ENCODE data around the gene ADRM1. TPM values are rescaled to one million over a fixed set of nuclear protein-coding genes. Genes with fewer than 3 reads are reported as not detected.

Gene ADRM1
- total RNA-seq, 1 donor from 2014 or later = 97.9 TPM

DNA sequence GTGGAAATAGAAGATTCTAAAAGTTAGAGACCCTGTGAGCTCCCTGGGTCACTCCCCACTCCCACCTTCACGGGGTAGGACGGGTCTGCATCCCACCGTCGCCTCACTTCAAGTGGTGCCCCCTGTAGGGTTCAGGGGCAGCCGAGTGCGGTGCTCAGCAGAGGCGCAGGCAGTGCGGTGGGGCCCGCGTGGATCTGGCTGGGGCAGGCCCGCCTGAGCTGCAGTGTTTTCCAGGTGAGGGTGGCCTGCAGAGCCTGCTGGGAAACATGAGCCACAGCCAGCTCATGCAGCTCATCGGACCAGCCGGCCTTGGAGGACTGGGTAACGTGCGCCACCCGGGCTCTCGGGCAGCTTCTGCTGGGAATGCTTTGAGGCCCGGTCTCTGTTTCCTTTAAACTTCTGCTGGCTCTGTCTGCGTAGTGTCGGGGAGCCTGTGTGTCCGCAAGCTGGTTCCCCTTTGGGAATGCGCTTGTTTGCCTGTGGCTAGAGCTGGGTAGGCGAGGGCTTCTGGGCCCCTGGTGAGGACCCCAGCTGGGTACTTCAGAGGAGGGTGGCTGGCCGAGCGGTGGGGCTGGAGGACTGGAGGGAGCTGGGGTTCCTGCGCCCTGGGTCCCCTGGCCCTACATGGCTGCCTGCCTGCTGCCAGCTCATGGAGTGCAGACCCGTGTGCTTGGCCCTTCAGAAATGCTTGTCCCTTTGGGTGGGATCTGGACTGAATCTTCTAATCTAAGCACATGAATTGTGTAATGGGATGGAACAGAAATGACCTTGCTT lies 3.8 kb downstream of the ADRM1 start:
- Mint-ChIP-seq H3K27me3 (no peaks in the 10 kb centered on the region), H3K4me1 (peaks cover 26% of the 10 kb centered on the region), H3K9me3 (no peaks in the 10 kb centered on the region), H3K36me3 (ENCODE audit: low read depth) (peaks cover 49% of the 10 kb centered on the region), H3K27ac (no peak overlapping the region), H3K4me3 (no peak overlapping the region)
- ATAC-seq (ENCODE audit: low read depth) (no peak), DNase-seq (no peak)
- TF ChIP-seq, protein P1, sequence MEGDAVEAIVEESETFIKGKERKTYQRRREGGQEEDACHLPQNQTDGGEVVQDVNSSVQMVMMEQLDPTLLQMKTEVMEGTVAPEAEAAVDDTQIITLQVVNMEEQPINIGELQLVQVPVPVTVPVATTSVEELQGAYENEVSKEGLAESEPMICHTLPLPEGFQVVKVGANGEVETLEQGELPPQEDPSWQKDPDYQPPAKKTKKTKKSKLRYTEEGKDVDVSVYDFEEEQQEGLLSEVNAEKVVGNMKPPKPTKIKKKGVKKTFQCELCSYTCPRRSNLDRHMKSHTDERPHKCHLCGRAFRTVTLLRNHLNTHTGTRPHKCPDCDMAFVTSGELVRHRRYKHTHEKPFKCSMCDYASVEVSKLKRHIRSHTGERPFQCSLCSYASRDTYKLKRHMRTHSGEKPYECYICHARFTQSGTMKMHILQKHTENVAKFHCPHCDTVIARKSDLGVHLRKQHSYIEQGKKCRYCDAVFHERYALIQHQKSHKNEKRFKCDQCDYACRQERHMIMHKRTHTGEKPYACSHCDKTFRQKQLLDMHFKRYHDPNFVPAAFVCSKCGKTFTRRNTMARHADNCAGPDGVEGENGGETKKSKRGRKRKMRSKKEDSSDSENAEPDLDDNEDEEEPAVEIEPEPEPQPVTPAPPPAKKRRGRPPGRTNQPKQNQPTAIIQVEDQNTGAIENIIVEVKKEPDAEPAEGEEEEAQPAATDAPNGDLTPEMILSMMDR (IDR thresholded peaks at IDR 0.05) = no peak
- ChIA-PET CTCF (interaction anchor here (1.5 kb wide), 1 partner anchor 76 kb away, joined by 4 read pairs; no protein-coding TSS in a partner anchor), POLR2A (interaction anchor here (1.1 kb wide), 1 partner anchor 61 kb away, joined by 3 read pairs; no protein-coding TSS in a partner anchor)
- intact Hi-C loops (cut with micrococcal nuclease) = no loop called here

DNA sequence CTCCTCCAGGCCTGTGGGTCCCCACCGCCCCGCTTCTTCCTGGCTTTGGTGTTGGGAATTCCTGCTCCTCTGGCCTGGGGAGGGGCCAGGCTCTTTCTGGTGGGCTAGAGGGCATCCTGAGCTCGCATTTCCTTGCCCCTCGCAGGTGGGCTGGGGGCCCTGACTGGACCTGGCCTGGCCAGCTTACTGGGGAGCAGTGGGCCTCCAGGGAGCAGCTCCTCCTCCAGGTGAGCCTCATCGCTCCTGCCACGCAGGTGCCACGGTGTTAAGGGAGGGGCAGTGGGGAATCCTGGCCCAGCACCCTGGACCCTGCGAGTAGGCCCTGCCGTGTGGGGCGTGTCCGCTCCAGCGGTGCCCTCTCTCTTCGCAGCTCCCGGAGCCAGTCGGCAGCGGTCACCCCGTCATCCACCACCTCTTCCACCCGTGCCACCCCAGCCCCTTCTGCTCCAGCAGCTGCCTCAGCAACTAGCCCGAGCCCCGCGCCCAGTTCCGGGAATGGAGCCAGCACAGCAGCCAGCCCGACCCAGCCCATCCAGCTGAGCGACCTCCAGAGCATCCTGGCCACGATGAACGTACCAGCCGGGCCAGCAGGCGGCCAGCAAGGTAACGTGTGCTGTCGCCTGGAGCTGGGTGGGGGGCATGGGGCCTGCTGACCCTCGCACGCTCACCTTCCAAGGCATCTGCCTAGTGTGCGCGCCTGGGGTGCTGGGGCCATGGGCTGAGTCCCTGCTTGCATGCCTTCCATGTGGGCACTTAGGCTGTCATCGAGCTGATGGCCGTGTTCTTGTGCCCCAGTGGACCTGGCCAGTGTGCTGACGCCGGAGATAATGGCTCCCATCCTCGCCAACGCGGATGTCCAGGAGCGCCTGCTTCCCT lies 4.7 kb downstream of the ADRM1 start:
- Mint-ChIP-seq H3K27me3 (no peaks in the 10 kb centered on the region), H3K9me3 (no peaks in the 10 kb centered on the region), H3K4me3 (no peak overlapping the region), H3K4me1 (peaks cover 22% of the 10 kb centered on the region), H3K36me3 (ENCODE audit: low read depth) (peaks cover 47% of the 10 kb centered on the region), H3K27ac (no peak overlapping the region)
- DNase-seq (no peak), ATAC-seq (ENCODE audit: low read depth) (no peak)
- ChIA-PET POLR2A (no interaction called here), CTCF (interaction anchor here (1.5 kb wide), 1 partner anchor 75 kb away, joined by 4 read pairs; no protein-coding TSS in a partner anchor)
- TF ChIP-seq, protein P1 (IDR thresholded peaks at IDR 0.05) = no peak
- intact Hi-C loops (cut with micrococcal nuclease) = no loop called here

DNA sequence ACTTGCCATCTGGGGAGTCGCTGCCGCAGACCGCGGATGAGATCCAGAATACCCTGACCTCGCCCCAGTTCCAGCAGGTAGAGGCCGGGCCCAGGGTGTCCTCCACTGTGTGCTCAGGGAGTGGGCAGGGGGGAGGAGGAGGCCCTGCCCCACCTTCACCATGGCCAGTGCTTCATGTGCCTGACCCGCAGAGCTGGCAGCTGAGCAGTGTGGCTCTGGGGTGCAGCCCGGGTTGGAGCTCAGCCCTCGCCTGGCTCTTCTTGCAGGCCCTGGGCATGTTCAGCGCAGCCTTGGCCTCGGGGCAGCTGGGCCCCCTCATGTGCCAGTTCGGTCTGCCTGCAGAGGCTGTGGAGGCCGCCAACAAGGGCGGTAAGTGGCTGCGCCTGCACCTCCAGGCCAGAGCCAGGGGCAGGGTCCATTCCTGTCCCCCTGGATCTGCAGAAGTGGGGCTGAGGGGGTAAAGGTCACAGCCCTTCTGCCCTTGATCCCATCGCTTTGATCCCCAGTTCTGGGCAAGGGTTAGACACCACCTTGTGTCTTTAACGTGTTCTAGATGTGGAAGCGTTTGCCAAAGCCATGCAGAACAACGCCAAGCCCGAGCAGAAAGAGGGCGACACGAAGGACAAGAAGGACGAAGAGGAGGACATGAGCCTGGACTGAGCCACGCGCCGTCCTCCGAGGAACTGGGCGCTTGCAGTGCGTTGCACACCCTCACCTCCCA lies 5.5 kb downstream of the ADRM1 start:
- intact Hi-C loops (cut with micrococcal nuclease) = no loop called here
- no peak overlapping the region for H3K4me3 Mint-ChIP-seq
- DNase-seq (no peak), ATAC-seq (ENCODE audit: low read depth) (no peak)
- H3K27me3 Mint-ChIP-seq = no peaks in the 10 kb centered on the region
- no peak overlapping the region for H3K27ac Mint-ChIP-seq
- ChIA-PET POLR2A (no interaction called here), CTCF (interaction anchor here (1.5 kb wide), 1 partner anchor 74 kb away, joined by 4 read pairs; no protein-coding TSS in a partner anchor)
- H3K36me3 Mint-ChIP-seq (ENCODE audit: low read depth) = peaks cover 47% of the 10 kb centered on the region
- H3K9me3 Mint-ChIP-seq = no peaks in the 10 kb centered on the region
- TF ChIP-seq, protein P1 (IDR thresholded peaks at IDR 0.05) = no peak
- peaks cover 22% of the 10 kb centered on the region for H3K4me1 Mint-ChIP-seq

DNA sequence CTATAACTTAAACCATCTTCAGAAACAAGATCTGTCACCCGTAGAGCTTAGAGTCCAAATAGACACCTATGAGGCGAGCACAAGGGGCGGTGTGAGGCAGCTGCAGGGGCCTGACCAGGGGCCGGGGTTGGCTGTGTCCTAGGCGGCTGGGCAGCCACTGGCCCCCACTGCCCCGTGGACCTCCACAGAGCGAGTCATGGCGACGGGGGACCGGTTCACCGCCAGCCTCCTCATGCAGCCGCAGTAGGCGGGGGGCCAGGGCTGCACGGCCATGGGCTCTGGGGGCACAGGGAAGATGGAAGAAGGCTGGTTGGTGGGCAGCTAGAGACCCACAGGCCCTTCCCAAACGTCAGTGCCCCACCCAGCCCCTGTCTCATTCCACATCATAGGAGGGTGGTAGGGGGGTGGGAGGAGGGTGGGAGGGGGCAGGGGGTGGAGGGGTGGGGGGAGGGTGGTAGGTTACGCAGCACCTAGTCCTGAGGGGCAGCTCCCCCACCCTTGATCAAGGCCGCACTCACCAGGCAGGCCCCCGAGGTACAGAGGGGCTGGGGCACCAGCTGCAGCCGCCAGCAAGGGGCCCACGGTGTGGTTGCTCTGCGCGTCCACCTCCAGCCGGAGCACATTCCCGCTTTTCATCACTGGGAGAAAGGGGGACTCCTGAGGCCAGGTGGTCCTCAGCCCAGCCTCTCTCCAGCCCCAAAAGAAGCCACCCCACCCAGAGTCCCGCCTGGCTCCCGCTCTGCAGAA lies 6.6 kb downstream of the ADRM1 start:
- ATAC-seq (ENCODE audit: low read depth) = no peak

More for the DNA sequence above, 6.6 kb downstream of the ADRM1 start:
- no peaks in the 10 kb centered on the region for H3K27me3 Mint-ChIP-seq
- ChIA-PET CTCF (no interaction called here), POLR2A (interaction anchor here (0.5 kb wide), 1 partner anchor 485 kb away, joined by 3 read pairs; no protein-coding TSS in a partner anchor)
- H3K4me3 Mint-ChIP-seq = no peak overlapping the region
- DNase-seq = no peak
- H3K9me3 Mint-ChIP-seq = no peaks in the 10 kb centered on the region
- no peak overlapping the region for H3K27ac Mint-ChIP-seq
- intact Hi-C loops (cut with micrococcal nuclease) = no loop called here
- TF ChIP-seq, protein P1 (IDR thresholded peaks at IDR 0.05) = no peak
- peaks cover 42% of the 10 kb centered on the region for H3K36me3 Mint-ChIP-seq (ENCODE audit: low read depth)
- H3K4me1 Mint-ChIP-seq = peaks cover 14% of the 10 kb centered on the region

Data from activated B cell treated with CpG ODN at 0.5 μM for 24 hours (primary cell).